GM21381 (cell line): ENCODE data around the gene DENND1A.

Experiments
- ATAC-seq: cut with Tn5 transposase; IDR thresholded peaks from one replicate; pipeline ENCODE4 v1.9.1; 2021; ENCODE audit warnings: mild to moderate bottlenecking, moderate library complexity; ENCODE audit not compliant: unreplicated experiment

Gene DENND1A

GRCh38 chr9:123365881-123366528 lies 563.9 kb downstream of the DENND1A start:
- ATAC-seq: no peak

GRCh38 chr9:123365287-123365880 lies 564.5 kb downstream of the DENND1A start:
- no peak for ATAC-seq

- no peak for ATAC-seq
These were observed 565.6 kb downstream of the DENND1A start for GRCh38 chr9:123364241-123364824.

- ATAC-seq: no peak
These were observed 567.1 kb downstream of the DENND1A start for GRCh38 chr9:123362856-123363255.

- ATAC-seq: no peak
These were observed 568.0 kb downstream of the DENND1A start for GRCh38 chr9:123361731-123362510.

GRCh38 chr9:123361086-123361730 lies 568.7 kb downstream of the DENND1A start:
- no peak for ATAC-seq

GRCh38 chr9:123360161-123361085 lies 569.5 kb downstream of the DENND1A start:
- ATAC-seq: no peak

- no peak for ATAC-seq
These were observed 570.4 kb downstream of the DENND1A start for GRCh38 chr9:123359546-123359945.

GRCh38 chr9:123359106-123359505 lies 570.8 kb downstream of the DENND1A start:
- ATAC-seq: no peak

GRCh38 chr9:123358181-123358905 lies 571.6 kb downstream of the DENND1A start:
- ATAC-seq: no peak

- no peak for ATAC-seq
These were observed 572.2 kb downstream of the DENND1A start for GRCh38 chr9:123357743-123358059.

GRCh38 chr9:123356851-123357742 lies 572.8 kb downstream of the DENND1A start:
- no peak for ATAC-seq

- no peak for ATAC-seq
These were observed 574.0 kb downstream of the DENND1A start, which contains the start of gene CRB2 for GRCh38 chr9:123355761-123356431. Gene CRB2, plus strand, starts transcription at chr9:123356197. Its CDS starts 64 bp downstream, at chr9:123356261.

GRCh38 chr9:123354806-123355508 lies 575.0 kb downstream of the DENND1A start:
- ATAC-seq: no peak

- ATAC-seq: no peak
These were observed 575.8 kb downstream of the DENND1A start for GRCh38 chr9:123353984-123354591.

GRCh38 chr9:123353041-123353440 lies 576.9 kb downstream of the DENND1A start:
- no peak for ATAC-seq
